ENCODE measurements around the gene CT45A10. TPM values are rescaled to one million over a fixed set of nuclear protein-coding genes. Genes with fewer than 3 reads are reported as not detected.

The CT45A10 gene
- total and polyA plus RNA-seq, 10 of the 15 experiments (the other 5 are each of a cell fraction or from before 2014, with no cell fraction given) = not detected

GRCh38 chrX:135914404-135914803 is 21.2 kb upstream of the CT45A10 start:
- POLR2A ChIA-PET = no interaction called here
- H3K27me3 ChIP-seq (replicated peaks in 1 of 2; ENCODE audit: control insufficient read depth in 2 of 2, insufficient read depth in 2 of 2, low read length in 1 of 2) = peaks cover 0 to 2% of the 10 kb centered on the region in 2 experiments; a peak in 2 of 4 replicates
- WGBS (ENCODE audit: insufficient coverage, insufficient replicate concordance, low lambda C conversion rate, missing lambda C conversion rate) = 13% methylated on average over 5 of the region's 5 CpGs
- H3K79me2 ChIP-seq (ENCODE audit: control insufficient read depth, insufficient read depth, low read length) = no peaks in the 10 kb centered on the region
- TF ChIP-seq CREM (IDR thresholded peaks at IDR 0.05; ENCODE audit: low read depth) = no peak
- no peak for TF ChIP-seq SREBF2 (IDR thresholded peaks at IDR 0.05; ENCODE audit: low read length)
- TF ChIP-seq MTA3 (IDR thresholded peaks at IDR 0.05; ENCODE audit: borderline replicate concordance, low read length) = no peak
- TF ChIP-seq CHD1 (IDR thresholded peaks at IDR 0.05; ENCODE audit: low read depth, low read length) = no peak
- no peak for TF ChIP-seq BCL11A (IDR thresholded peaks at IDR 0.05; ENCODE audit: low read depth, low read length)
- no peak for TF ChIP-seq IRF4 (IDR thresholded peaks at IDR 0.05; ENCODE audit: low read depth, low read length)
- no peak for TF ChIP-seq ZBTB33 (IDR thresholded peaks at IDR 0.05)
- TF ChIP-seq, protein P1, sequence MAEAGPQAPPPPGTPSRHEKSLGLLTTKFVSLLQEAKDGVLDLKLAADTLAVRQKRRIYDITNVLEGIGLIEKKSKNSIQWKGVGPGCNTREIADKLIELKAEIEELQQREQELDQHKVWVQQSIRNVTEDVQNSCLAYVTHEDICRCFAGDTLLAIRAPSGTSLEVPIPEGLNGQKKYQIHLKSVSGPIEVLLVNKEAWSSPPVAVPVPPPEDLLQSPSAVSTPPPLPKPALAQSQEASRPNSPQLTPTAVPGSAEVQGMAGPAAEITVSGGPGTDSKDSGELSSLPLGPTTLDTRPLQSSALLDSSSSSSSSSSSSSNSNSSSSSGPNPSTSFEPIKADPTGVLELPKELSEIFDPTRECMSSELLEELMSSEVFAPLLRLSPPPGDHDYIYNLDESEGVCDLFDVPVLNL (IDR thresholded peaks at IDR 0.05; ENCODE audit: low read depth, low read length) = no peak
- TF ChIP-seq HDAC2 (IDR thresholded peaks at IDR 0.05) = no peak
- TF ChIP-seq NFXL1 (IDR thresholded peaks at IDR 0.05; ENCODE audit: borderline replicate concordance) = no peak
- TF ChIP-seq TBL1XR1 (IDR thresholded peaks at IDR 0.05; ENCODE audit: low read depth, low read length) = no peak
- no peak for TF ChIP-seq RELA (IDR thresholded peaks at IDR 0.05; ENCODE audit: borderline replicate concordance, partially characterized antibody)
- TF ChIP-seq, protein P2, sequence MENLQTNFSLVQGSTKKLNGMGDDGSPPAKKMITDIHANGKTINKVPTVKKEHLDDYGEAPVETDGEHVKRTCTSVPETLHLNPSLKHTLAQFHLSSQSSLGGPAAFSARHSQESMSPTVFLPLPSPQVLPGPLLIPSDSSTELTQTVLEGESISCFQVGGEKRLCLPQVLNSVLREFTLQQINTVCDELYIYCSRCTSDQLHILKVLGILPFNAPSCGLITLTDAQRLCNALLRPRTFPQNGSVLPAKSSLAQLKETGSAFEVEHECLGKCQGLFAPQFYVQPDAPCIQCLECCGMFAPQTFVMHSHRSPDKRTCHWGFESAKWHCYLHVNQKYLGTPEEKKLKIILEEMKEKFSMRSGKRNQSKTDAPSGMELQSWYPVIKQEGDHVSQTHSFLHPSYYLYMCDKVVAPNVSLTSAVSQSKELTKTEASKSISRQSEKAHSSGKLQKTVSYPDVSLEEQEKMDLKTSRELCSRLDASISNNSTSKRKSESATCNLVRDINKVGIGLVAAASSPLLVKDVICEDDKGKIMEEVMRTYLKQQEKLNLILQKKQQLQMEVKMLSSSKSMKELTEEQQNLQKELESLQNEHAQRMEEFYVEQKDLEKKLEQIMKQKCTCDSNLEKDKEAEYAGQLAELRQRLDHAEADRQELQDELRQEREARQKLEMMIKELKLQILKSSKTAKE (IDR thresholded peaks at IDR 0.05; ENCODE audit: low read depth, poor library complexity, severe bottlenecking) = no peak
- intact Hi-C loops (cut with micrococcal nuclease; ENCODE audit: unreplicated experiment) (no loop called here), in situ Hi-C loops (cut with MboI) (no loop called here)
- no peaks in the 10 kb centered on the region for H3K4me1 ChIP-seq (ENCODE audit: control insufficient read depth, insufficient read depth, low read length)
- H2AFZ ChIP-seq (ENCODE audit: control insufficient read depth, low read depth, low read length) = no peak overlapping the region
- DNase-seq (ENCODE audit: low read depth, low spot score) (no peak), FAIRE-seq (no peak), ATAC-seq (no peak)
- H3K36me3 ChIP-seq (ENCODE audit: control insufficient read depth in 2 of 2, insufficient read depth in 2 of 2, low read length in 1 of 2) = no peaks in the 10 kb centered on the region
- BruUV-seq (replicated peaks) = no TSS peak
- H3K4me3 ChIP-seq = no peak overlapping the region
- H4K20me1 ChIP-seq (ENCODE audit: control insufficient read depth, insufficient read depth) = no peaks in the 10 kb centered on the region
- no peak overlapping the region for H3K4me2 ChIP-seq (ENCODE audit: control insufficient read depth, insufficient read depth)
- CTCF ChIA-PET = interaction anchor here (0.7 kb wide), 1 partner anchor 154 kb away, joined by 3 read pairs; no protein-coding TSS in a partner anchor
- H3K27ac ChIP-seq (ENCODE audit: control insufficient read depth, insufficient read depth) = no peak overlapping the region
- SMC1A ChIA-PET (ENCODE audit: uncharacterized antibody, unreplicated experiment) = no interaction called here
- RAD21 ChIA-PET (ENCODE audit: unreplicated experiment) = no interaction called here
- H3K9me3 ChIP-seq (replicated peaks; ENCODE audit: control insufficient read depth, insufficient read depth, low read length) = no peaks in the 10 kb centered on the region
- H3K9ac ChIP-seq (ENCODE audit: control insufficient read depth, insufficient read depth, low read length) = no peak overlapping the region
